ENCODE data around the gene CIC. TPM values are rescaled to one million over a fixed set of nuclear protein-coding genes. Genes with fewer than 3 reads are reported as not detected.
A peak's percentile ranks its signal among the peaks of the same experiment; 100 is the strongest.

CIC gene
- polyA plus RNA-seq, 2 of the 4 experiments (the other 2 are of a cell fraction): 7.2 to 56.4 TPM

GRCh38 chr19:42244347-42245220, 24.5 kb upstream of the CIC start:
- Histone ChIP-seq H3K4me1 (peaks cover 60% of the 10 kb centered on the region), H3K9me3 (no peaks in the 10 kb centered on the region), H3K4me3 (peak overlapping the region; percentile 65), H3K27ac (peak overlapping the region; percentile 87 to 90), H3K4me2 (peak overlapping the region; percentile 95)
- ChIA-PET CTCF (interaction anchor here (0.8 to 21.7 kb wide), 25 partner anchors 9 to 180 kb away, joined by 3 to 616 read pairs (median 7); partner anchors contain the start of genes CIC, ERF, PAFAH1B3 and POU2F2), POLR2A (interaction anchor here (0.6 to 3.9 kb wide), 11 partner anchors 11 to 152 kb away, joined by 3 to 56 read pairs (median 3); partner anchors contain the start of genes ERF, PAFAH1B3 and ZNF526)
- FAIRE-seq (peak; percentile 100), DNase-seq (ENCODE audit: low read depth in 1 of 2, low spot score in 1 of 2) (peak; percentile 99), ATAC-seq (peak; percentile 44 to 64)
- WGBS (ENCODE audit: missing lambda C conversion rate): 3% methylated on average over 45 of the region's 45 CpGs
- TF ChIP-seq RARB (CRISPR knock-in tag; IDR thresholded peaks at IDR 0.05) (0 out of 2 replicates have a peak, but pooled peaks have one; percentile 8), HOXB13 (CRISPR knock-in tag; IDR thresholded peaks at IDR 0.05; ENCODE audit: low read depth) (0 out of 2 replicates have a peak, but pooled peaks have one; percentile 1), ZSCAN20 (CRISPR knock-in tag; IDR thresholded peaks at IDR 0.05) (no peak), RFX5 (IDR thresholded peaks at IDR 0.05) (peak; percentile 47; the same call in 1 of the 2 replicates), TP53 (CRISPR knock-in tag; IDR thresholded peaks at IDR 0.05) (peak; percentile 84; the same call in 1 of the 2 replicates), NR3C1 (IDR thresholded peaks at IDR 0.05) (no peak), POLR2AphosphoS2 (conservative IDR thresholded peaks at IDR 0.05; ENCODE audit: low read length) (no peak; the same call in 1 of the 2 replicates), PHF8 (IDR thresholded peaks at IDR 0.05; ENCODE audit: borderline replicate concordance, low read depth) (peak; percentile 40; the same call in 1 of the 2 replicates), CTCF (IDR thresholded peaks at IDR 0.05) (peak; percentile 86), PBX3 (IDR thresholded peaks at IDR 0.05) (peak; percentile 83), NFE2L2 (conservative IDR thresholded peaks at IDR 0.05; ENCODE audit: low read length) (0 out of 2 replicates have a peak, but pooled peaks have one; percentile 15), MAFK (IDR thresholded peaks at IDR 0.05; ENCODE audit: partially characterized antibody) (peak; percentile 2), EP300 (IDR thresholded peaks at IDR 0.05) (no peak; a peak in 1 of 5 replicates), ESRRA (IDR thresholded peaks at IDR 0.05; ENCODE audit: borderline replicate concordance, low read length) (no peak), POLR2A (IDR thresholded peaks at IDR 0.05; ENCODE audit: low read length) (peak; percentile 18; the same call in 1 of the 2 replicates), NPAS2 (CRISPR knock-in tag; IDR thresholded peaks at IDR 0.05; ENCODE audit: borderline replicate concordance) (no peak), MAZ (IDR thresholded peaks at IDR 0.05; ENCODE audit: borderline replicate concordance, low read depth, low read length) (0 out of 2 replicates have a peak, but pooled peaks have one; percentile 8), GATA3 (IDR thresholded peaks at IDR 0.05; ENCODE audit: borderline replicate concordance) (peak; percentile 60), CHD2 (IDR thresholded peaks at IDR 0.05; ENCODE audit: low read length, partially characterized antibody) (peak; percentile 22), CEBPB (IDR thresholded peaks at IDR 0.05) (no peak; a peak in 1 of 4 replicates), HEYL (CRISPR knock-in tag; IDR thresholded peaks at IDR 0.05) (no peak), FOSL2 (IDR thresholded peaks at IDR 0.05) (no peak), FOSL2 (CRISPR knock-in tag; IDR thresholded peaks at IDR 0.05) (peak; percentile 57), TFCP2L1 (CRISPR knock-in tag; IDR thresholded peaks at IDR 0.05) (0 out of 2 replicates have a peak, but pooled peaks have one; percentile 47), RAD21 (conservative IDR thresholded peaks at IDR 0.05 in 1 of 2, IDR thresholded peaks at IDR 0.05 in 1 of 2) (peak; percentile 54 to 64), ELK1 (IDR thresholded peaks at IDR 0.05; ENCODE audit: low read depth, low read length) (0 out of 2 replicates have a peak, but pooled peaks have one; percentile 36), HOXA7 (CRISPR knock-in tag; IDR thresholded peaks at IDR 0.05) (no peak), SMC3 (IDR thresholded peaks at IDR 0.05) (peak; percentile 80), MYC (IDR thresholded peaks at IDR 0.05; ENCODE audit: borderline replicate concordance, low read length) (peak; percentile 92)
- TF ChIP-seq, protein P1, sequence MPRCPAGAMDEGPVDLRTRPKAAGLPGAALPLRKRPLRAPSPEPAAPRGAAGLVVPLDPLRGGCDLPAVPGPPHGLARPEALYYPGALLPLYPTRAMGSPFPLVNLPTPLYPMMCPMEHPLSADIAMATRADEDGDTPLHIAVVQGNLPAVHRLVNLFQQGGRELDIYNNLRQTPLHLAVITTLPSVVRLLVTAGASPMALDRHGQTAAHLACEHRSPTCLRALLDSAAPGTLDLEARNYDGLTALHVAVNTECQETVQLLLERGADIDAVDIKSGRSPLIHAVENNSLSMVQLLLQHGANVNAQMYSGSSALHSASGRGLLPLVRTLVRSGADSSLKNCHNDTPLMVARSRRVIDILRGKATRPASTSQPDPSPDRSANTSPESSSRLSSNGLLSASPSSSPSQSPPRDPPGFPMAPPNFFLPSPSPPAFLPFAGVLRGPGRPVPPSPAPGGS (IDR thresholded peaks at IDR 0.05): peak; percentile 52; the same call in 1 of the 3 replicates
- TF ChIP-seq, protein P2, sequence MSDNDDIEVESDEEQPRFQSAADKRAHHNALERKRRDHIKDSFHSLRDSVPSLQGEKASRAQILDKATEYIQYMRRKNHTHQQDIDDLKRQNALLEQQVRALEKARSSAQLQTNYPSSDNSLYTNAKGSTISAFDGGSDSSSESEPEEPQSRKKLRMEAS (IDR thresholded peaks at IDR 0.05): peak; percentile 96
- TF ChIP-seq, protein P3, sequence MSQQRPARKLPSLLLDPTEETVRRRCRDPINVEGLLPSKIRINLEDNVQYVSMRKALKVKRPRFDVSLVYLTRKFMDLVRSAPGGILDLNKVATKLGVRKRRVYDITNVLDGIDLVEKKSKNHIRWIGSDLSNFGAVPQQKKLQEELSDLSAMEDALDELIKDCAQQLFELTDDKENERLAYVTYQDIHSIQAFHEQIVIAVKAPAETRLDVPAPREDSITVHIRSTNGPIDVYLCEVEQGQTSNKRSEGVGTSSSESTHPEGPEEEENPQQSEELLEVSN (IDR thresholded peaks at IDR 0.05; ENCODE audit: borderline replicate concordance, low read depth): 0 out of 2 replicates have a peak, but pooled peaks have one; percentile 52
- TF ChIP-seq, protein P4, sequence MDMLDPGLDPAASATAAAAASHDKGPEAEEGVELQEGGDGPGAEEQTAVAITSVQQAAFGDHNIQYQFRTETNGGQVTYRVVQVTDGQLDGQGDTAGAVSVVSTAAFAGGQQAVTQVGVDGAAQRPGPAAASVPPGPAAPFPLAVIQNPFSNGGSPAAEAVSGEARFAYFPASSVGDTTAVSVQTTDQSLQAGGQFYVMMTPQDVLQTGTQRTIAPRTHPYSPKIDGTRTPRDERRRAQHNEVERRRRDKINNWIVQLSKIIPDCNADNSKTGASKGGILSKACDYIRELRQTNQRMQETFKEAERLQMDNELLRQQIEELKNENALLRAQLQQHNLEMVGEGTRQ (IDR thresholded peaks at IDR 0.05): peak; percentile 90

Measured in A549 (cell line).